PFSK-1 (cell line): ENCODE data around the gene ROMO1.

Source experiments
- FOXP2 ChIP-seq: optimal IDR thresholded peaks from 2 replicates; pipeline ENCODE3; 2011; ENCODE audit warnings: borderline replicate concordance, control low read depth, inconsistent platforms; ENCODE audit not compliant: insufficient read depth; ENCODE audit errors: extremely low read length, extremely low read depth
- POLR2AphosphoS5 ChIP-seq: IDR thresholded peaks from 2 replicates; pipeline ENCODE4 v1.6.1; 2012; ENCODE audit warnings: low read depth, mild to moderate bottlenecking, control low read depth, low read length, moderate library complexity
- REST ChIP-seq, 2 experiments: IDR thresholded peaks; 2 replicates each; pipeline versions ENCODE4 v1.6.1 to v1.8.0; 2011 to 2012; ENCODE audit warnings: low read depth in 2 of 2, low read length in 2 of 2, control low read depth in 1 of 2, inconsistent platforms in 1 of 2, mild to moderate bottlenecking in 1 of 2, moderate library complexity in 1 of 2; ENCODE audit not compliant: insufficient read depth in 1 of 2
- SIN3A ChIP-seq: IDR thresholded peaks from 2 replicates; pipeline ENCODE4 v1.6.1; 2012; ENCODE audit warnings: mild to moderate bottlenecking, low read length, moderate library complexity, borderline replicate concordance; ENCODE audit not compliant: insufficient read depth
- TAF1 ChIP-seq: IDR thresholded peaks from 2 replicates; pipeline ENCODE4 v1.6.1; 2012; ENCODE audit warnings: low read length, control low read depth, borderline replicate concordance; ENCODE audit not compliant: insufficient read depth

ROMO1 gene

GRCh38 chr20:35731469-35731788 lies 32.2 kb downstream of the ROMO1 start:
- TF ChIP-seq FOXP2 = no peak
- no peak for TF ChIP-seq TAF1
- no peak for TF ChIP-seq SIN3A
- TF ChIP-seq REST (IDR thresholded peaks at IDR 0.05; ENCODE audit: insufficient read depth in 1 of 2, low read depth in 2 of 2, low read length in 2 of 2) = no peak
- no peak for TF ChIP-seq POLR2AphosphoS5

GRCh38 chr20:35731862-35732643 lies 32.8 kb downstream of the ROMO1 start:
- TF ChIP-seq FOXP2 (no peak), SIN3A (no peak), TAF1 (no peak), REST (IDR thresholded peaks at IDR 0.05; ENCODE audit: insufficient read depth in 1 of 2, low read depth in 2 of 2, low read length in 2 of 2) (no peak), POLR2AphosphoS5 (no peak)

- TF ChIP-seq REST (IDR thresholded peaks at IDR 0.05; ENCODE audit: insufficient read depth in 1 of 2, low read depth in 2 of 2, low read length in 2 of 2) (no peak), TAF1 (no peak), POLR2AphosphoS5 (no peak), SIN3A (no peak), FOXP2 (no peak)
Observed at GRCh38 chr20:35732644-35732982, 33.4 kb downstream of the ROMO1 start.

GRCh38 chr20:35734374-35734773 lies 35.2 kb downstream of the ROMO1 start:
- TF ChIP-seq POLR2AphosphoS5 = no peak
- no peak for TF ChIP-seq REST (IDR thresholded peaks at IDR 0.05; ENCODE audit: insufficient read depth in 1 of 2, low read depth in 2 of 2, low read length in 2 of 2)
- TF ChIP-seq TAF1 = no peak
- no peak for TF ChIP-seq SIN3A
- TF ChIP-seq FOXP2 = no peak
